GM21717 (cell line): Measurements from ENCODE around the gene TTC27.
A peak's percentile ranks its signal among the peaks of the same experiment; 100 is the strongest.
"Not testable (repeated sequence)": the region's sequence is repeated elsewhere in the genome, so short reads cannot be mapped to it uniquely, and the experiment has no call there.

Source experiments
- ATAC-seq: cut with Tn5 transposase; IDR thresholded peaks from one replicate; pipeline ENCODE4 v1.9.1; 2021; ENCODE audit warnings: mild to moderate bottlenecking, moderate library complexity; ENCODE audit not compliant: unreplicated experiment

The TTC27 gene

DNA sequence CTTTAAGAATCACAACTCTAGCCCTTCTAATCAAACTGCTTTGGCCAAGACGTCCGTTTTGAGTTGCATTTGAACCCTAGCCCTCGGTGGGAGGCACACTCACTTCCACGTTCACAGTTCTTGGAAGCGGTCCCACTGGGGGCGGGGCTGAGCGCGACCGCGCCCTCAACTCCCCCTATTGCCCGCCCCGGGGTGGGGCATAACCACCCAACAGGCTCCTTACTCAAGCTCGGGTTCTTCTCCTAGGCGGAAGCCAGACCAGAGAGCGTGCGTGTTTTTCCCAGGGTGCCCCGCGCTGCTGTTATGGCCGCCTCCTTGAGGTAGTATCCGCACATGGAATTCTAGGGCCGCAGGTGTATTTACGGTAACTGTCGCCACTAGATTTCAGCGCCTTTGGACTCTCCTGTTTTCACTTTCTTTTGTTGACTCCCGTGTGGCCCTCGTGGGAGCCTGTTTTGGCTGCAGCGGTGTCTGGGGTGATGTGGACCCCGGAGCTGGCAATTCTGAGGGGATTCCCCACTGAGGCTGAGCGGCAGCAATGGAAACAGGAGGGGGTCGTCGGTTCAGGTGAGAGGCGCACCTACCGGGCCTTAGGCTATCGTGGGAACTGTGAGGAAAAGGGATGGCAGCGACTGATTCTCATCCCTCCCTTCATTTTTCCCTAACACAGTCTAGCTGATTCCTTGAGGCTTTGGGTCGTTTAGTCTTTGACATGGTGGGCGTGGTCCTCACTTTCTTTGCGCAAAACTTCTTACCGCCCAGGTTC, at the start of gene TTC27:
Gene TTC27 (plus strand): TSS at position 237 of the 766 bp plus-strand sequence. CDS start 243 bp downstream, at position 480.
- ATAC-seq, result peak; percentile 100

DNA sequence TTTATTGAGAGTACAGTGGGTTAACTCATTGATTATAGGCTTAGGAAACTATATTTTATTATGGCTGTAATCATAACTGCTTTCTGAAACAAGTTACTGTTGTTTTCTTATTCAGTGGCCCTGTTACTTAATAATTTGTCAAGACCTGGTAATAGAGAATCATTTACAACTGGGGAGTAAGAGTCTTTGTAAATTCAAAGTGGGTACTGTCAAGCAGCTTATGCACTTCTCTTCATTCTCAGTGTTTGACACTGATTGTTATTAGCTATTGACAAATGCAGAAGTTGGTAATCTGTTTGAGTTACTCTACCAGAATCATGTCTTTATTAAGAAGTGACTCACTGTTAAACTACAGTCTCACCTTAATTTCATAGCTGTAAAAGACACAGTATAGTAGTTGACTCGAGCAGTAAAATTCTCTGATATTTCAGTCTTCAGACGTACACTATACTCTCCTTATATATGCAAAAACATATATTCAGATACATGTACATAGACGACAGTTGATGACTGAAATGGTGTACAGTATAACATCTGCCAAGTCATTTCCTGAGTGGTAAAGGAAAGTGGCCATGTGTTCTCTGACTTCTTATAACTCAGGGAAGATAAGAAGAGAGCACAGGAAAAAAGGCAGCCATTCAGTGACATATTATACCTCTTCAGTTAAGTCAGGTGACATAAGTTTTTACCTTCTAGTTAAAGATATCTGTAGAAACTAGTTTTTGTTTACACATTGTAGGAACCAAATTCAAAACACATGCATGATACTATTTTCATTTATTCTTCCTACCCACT, 36.0 kb upstream of the TTC27 start:
- peak; percentile 78 for ATAC-seq

DNA sequence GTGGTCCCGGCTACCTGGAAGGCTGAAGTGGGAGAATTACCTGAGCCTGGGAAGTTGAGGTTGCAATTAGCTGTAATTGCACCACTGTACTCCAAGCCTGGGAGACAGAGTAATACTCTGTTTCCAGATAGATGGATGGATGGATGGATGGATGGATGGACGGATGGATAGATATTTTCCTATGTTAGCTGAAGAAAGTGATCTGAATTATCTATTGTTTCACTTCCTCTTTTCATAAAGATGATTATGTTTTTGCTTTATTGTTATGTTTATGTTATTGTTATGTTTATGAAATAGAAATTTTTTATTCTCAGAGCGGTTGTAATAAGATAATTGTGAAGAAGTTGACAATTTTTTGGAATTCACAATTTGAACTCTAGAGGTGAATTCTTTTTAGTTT, 33.3 kb upstream of the TTC27 start:
- ATAC-seq, result no peak

DNA sequence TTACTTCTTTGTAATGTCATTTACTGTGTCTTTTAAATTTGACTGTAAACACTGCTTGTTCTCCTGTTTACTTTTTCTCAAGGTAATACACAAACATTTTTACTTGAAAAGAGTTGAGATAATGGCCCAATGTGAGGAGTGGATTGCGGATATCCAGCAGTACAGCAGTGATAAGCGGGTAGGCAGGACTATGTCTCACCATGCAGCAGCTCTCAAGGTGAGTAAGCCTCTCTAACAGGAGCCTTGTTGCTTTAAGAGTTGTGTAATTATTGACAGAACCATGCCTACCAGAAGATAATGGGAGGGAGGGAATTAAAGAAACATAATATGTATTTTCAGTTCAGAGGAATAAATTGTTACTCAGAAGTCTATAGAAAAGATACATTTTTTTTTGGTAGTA, 16.5 kb upstream of the TTC27 start:
- no peak for ATAC-seq

- ATAC-seq, result no peak
These were observed 16.1 kb upstream of the TTC27 start for GRCh38 chr2:32611771-32612170.

DNA sequence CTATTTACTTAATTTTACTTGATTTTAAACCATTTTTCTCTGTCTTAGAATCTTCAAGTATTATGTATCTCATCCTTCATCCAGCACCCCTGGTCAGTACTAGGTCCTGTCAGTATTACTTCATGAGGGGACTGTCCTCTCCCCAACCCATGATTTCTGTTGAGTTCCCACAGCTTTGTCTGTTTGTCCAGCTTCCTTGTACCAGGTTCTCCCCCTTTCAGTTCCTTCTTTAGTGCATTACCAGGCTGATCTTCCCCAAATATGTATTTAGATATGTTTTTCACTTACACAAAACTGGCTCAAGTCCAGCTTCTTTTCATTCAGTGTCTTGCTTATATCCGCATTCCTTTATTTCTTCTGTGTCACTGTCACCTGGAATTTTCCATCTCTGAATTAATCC, 13.8 kb upstream of the TTC27 start:
- ATAC-seq, result no peak

DNA sequence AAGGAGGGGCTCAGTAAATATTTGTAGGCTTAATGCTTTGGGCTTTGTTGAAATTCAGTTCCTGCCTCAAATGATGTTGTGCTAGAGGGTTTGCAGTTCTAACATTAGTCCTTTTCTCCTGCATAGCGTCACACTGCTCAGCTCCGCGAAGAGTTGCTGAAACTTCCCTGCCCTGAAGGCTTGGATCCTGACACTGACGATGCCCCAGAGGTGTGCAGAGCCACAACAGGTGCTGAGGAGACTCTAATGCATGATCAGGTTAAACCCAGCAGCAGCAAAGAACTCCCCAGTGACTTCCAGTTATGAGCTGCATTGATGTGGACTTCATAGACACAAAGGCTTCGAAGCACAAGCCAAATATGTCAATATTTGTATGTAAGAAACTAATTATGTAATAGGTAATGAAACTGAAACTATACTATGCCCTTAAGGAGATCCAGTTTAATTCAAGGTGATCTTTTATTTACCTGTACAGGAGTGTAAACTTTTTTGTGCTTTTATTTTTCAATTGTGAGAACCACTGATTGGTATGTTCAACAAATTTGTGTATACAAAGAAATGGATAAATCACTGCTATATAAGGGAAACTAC, 10.2 kb upstream of the TTC27 start:
- no peak for ATAC-seq

GRCh38 chr2:32622570-32623310, 5.1 kb upstream of the TTC27 start:
- ATAC-seq, result no peak

- ATAC-seq, result no peak
These were observed 4.5 kb upstream of the TTC27 start for GRCh38 chr2:32623311-32623706.

DNA sequence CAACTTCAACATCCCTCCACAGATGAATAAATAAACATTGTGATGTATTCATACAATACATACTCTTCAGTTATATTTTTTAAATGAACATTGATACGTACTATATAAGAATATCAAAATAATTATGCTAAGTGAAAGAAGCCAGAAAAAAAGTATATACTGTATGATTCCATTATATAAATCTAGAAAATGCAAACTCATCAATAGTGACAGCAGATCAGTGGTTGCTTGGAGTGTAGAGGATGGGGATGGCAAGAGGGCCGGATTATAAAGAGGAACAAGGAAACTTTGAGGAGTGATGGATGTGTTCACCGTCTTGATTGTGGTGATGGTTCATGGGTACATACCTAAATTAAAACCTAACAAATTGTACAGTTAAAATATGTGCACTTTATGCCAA, 3.0 kb upstream of the TTC27 start:
- no peak for ATAC-seq

- no peak for ATAC-seq
These were observed 1.1 kb upstream of the TTC27 start for GRCh38 chr2:32626639-32627221.

GRCh38 chr2:32627441-32627813, 423 bp upstream of the TTC27 start:
- peak; percentile 30 for ATAC-seq

- ATAC-seq, result no peak
These were observed 4.2 kb downstream of the TTC27 start for GRCh38 chr2:32632089-32632488.

DNA sequence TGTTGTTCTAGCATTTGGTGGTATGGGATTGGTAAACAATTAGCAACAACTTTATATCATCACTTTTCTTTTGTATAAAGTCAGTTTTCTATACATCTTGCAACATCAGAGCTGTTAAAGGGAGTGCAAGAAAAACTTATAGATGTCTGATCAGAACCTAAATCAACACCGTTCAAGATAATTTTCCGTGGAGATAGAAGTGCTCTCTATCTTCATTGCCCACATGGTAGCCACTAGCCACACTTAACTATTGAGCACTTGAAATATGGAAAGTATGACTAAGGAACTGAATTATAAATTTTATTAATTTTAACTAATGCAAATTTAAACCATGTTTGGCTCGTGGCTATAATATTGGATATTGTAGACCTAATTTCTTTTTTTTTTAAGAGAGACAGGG, 5.2 kb downstream of the TTC27 start:
- ATAC-seq, result no peak

DNA sequence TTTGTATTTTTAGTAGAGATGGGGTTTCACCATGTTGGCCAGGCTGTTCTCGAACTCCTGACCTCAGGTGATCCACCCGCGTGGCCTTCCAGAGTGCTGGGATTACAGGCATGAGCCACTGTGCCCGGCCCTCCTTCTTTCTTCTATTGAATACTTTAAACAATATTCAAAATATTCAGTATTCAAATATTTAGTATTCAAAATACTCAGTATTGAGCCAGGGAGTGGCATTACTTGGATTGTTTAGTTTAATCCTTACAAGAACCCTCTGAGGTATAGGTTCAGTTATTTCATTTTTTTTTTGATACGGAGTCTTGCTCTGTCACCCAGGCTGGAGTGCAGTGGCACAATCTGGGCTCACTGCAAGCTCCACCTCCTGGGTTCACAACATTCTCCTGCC, 10.7 kb downstream of the TTC27 start:
- not testable (repeated sequence) for ATAC-seq

GRCh38 chr2:32641180-32641579, 13.3 kb downstream of the TTC27 start:
- ATAC-seq, result no peak

- ATAC-seq, result no peak
These were observed 19.4 kb downstream of the TTC27 start for GRCh38 chr2:32647180-32647651.

- ATAC-seq, result no peak
These were observed 24.8 kb downstream of the TTC27 start for GRCh38 chr2:32652555-32653209.

DNA sequence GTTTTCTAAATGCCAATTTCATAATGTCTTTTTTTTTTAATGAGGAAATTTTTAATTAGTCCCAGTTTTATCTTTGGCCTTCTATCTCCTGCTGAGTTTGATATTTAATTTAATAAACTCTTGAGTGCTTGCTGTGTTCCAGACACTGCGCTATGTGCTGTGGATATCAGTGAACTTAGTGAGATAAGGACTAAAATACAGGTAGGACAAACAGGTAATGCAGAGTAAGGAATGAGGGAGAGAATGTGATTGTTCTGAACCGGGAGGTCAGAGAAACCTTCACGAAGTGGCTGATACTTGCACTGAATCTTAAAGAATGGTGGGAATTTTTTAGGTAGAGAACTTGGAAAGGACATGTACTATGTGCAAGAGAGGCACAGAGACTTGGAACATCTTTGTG, 28.2 kb downstream of the TTC27 start:
- no peak for ATAC-seq

DNA sequence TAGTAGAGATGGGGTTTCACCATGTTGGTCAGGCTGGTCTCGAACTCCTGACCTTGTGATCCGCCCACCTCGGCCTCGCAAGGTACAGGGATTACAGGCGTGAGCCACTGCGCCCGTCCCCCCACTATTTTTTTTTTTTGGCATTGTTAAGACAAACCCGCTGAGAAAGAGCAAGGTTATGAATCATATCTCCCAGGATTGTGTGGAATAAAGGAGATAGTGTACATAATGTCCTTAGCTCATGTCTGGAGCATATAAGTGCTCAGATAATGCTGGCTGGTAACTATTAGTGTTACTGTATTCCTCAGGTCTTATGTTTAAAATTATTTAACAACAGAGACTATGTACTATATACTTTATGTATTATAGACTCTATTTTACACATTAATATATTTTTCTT, 36.0 kb downstream of the TTC27 start:
- no peak for ATAC-seq
